Upper lobe of right lung (tissue), 1 donor: ENCODE data around the gene C1RL. TPM values are rescaled to one million over a fixed set of nuclear protein-coding genes. Genes with fewer than 3 reads are reported as not detected.

Source experiments
- ATAC-seq: fragments of 200-7000 bp; cut with Tn5 transposase; one replicate; pipeline ENCODE4 v1.9.1; 2020; ENCODE audit warnings: mild to moderate bottlenecking, moderate library complexity
- DNase-seq: peaks from one replicate; pipeline ENCODE4 v3.0.0-alpha.2; 2020
- H3K27ac ChIP-seq: fragments of 200-600 bp; one replicate; pipeline ENCODE4 v1.8.0; 2022
- H3K27me3 ChIP-seq: fragments of 200-600 bp; one replicate; pipeline ENCODE4 v1.8.0; 2022; ENCODE audit warnings: mild to moderate bottlenecking
- H3K36me3 ChIP-seq: fragments of 200-600 bp; one replicate; pipeline ENCODE4 v1.8.0; 2022
- H3K4me1 ChIP-seq: fragments of 200-600 bp; one replicate; pipeline ENCODE4 v1.8.0; 2022
- H3K4me3 ChIP-seq: fragments of 200-600 bp; one replicate; pipeline ENCODE4 v1.8.0; 2022; ENCODE audit warnings: mild to moderate bottlenecking
- H3K9me3 ChIP-seq: fragments of 200-600 bp; one replicate; pipeline ENCODE4 v1.8.0; 2022
- intact Hi-C: fragments of 100-400 bp; cut with DNase I; formaldehyde crosslinking; loops from one replicate; pipeline ENCODE4 v1.11.0; 2022
- total RNA-seq: library from RNA; stranded (reverse); fragmentation: NEBNext Ultra II Directional; extraction: Animal tissue kit (Norgen Biotek cat#: 25700); gene quantifications from one replicate; pipeline ENCODE4 v1.2.1, GENCODE V29; 2021
- TF ChIP-seq, protein P1 (sequence below): fragments of 200-600 bp; IDR thresholded peaks from one replicate; pipeline ENCODE4 v1.8.0; 2022; ENCODE audit warnings: antibody characterized with exemption
- donor health status: DM: no; HTN: yes; CAD: no; lungs with severe emphysema.

Gene C1RL
- total RNA-seq, 1 donor from 2014 or later, result 91.6 TPM

DNA sequence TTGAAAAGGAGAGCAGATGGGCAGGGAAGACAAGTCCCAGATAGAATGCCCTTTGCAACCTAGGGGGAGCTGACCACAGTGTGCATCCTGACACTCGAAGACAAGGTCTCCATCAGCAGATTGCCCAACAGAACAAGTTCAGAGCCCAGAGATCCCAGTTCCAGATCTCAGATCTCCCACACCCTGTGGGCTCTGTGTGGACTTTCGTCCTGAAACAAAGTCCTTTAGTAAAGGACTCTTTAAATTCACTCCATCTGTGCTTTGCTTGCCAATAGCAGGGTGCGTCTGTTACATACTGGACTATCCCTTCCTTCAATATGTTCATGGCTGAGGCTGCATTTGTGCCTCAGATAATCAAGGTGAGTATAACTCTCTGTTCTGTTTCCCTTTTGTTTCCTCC, 8.7 kb upstream of the C1RL start:
- H3K4me3 ChIP-seq, result no peak overlapping the region
- TF ChIP-seq, protein P1, sequence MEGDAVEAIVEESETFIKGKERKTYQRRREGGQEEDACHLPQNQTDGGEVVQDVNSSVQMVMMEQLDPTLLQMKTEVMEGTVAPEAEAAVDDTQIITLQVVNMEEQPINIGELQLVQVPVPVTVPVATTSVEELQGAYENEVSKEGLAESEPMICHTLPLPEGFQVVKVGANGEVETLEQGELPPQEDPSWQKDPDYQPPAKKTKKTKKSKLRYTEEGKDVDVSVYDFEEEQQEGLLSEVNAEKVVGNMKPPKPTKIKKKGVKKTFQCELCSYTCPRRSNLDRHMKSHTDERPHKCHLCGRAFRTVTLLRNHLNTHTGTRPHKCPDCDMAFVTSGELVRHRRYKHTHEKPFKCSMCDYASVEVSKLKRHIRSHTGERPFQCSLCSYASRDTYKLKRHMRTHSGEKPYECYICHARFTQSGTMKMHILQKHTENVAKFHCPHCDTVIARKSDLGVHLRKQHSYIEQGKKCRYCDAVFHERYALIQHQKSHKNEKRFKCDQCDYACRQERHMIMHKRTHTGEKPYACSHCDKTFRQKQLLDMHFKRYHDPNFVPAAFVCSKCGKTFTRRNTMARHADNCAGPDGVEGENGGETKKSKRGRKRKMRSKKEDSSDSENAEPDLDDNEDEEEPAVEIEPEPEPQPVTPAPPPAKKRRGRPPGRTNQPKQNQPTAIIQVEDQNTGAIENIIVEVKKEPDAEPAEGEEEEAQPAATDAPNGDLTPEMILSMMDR, result no peak
- intact Hi-C loops, result loop anchor here (10.0 kb wide), 1 partner anchor 153 kb away; no protein-coding TSS in a partner anchor

DNA sequence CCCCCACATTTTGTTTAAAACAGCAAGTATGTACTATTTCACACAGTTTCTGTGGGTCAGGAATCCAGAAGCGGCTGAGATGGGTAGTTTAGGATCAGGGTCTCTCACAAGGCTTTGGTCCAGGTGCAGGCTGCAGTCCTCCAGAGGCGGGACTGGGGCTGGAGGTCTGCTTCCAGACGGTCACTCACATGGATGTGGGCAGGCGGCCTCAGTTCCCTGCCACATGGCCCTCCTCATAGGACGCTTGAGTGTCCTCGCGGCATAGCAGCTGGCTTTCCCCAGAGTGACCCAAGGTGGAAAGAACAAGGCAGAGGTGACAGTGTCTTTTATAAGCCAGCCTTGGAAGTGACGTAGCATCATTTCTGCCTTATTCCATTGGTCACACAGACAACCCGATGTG, 7.9 kb upstream of the C1RL start:
- DNase-seq, result peak; percentile 41
- ATAC-seq, result no peak
- Histone ChIP-seq H3K36me3 (peaks cover 17% of the 10 kb centered on the region), H3K4me1 (peaks cover 11% of the 10 kb centered on the region), H3K9me3 (no peaks in the 10 kb centered on the region), H3K27me3 (no peaks in the 10 kb centered on the region), H3K4me3 (no peak overlapping the region), H3K27ac (no peak overlapping the region)
- intact Hi-C loops, result loop anchor here (10.0 kb wide), 1 partner anchor 152 kb away; no protein-coding TSS in a partner anchor
- TF ChIP-seq, protein P1, result no peak

More for the DNA sequence above, 8.7 kb upstream of the C1RL start:
- Histone ChIP-seq H3K4me1 (peaks cover 9% of the 10 kb centered on the region), H3K27ac (no peak overlapping the region), H3K27me3 (no peaks in the 10 kb centered on the region), H3K9me3 (no peaks in the 10 kb centered on the region), H3K36me3 (peaks cover 17% of the 10 kb centered on the region)
- no peak for DNase-seq
- no peak for ATAC-seq

DNA sequence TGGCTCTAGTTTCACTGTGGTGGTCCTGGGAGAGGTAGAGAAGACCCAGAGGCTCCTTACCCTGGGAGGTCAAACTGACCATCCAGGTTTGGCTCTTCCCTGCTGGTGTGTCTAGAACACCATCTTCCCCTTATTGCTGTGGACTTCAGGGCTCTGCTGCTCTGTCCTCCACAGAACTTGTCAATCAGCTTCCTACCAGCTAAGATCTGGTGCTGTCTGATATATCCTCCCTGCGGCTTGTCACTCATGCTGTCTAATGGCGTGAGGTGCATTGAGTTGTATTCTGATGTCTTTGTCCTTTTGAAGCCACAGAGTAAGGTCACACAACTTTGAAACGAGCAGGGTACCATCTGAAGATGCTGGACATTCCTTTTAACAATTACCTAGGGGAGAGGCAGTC, 7.2 kb upstream of the C1RL start:
- Histone ChIP-seq H3K36me3 (peaks cover 17% of the 10 kb centered on the region), H3K9me3 (no peaks in the 10 kb centered on the region), H3K27me3 (no peaks in the 10 kb centered on the region), H3K27ac (no peak overlapping the region), H3K4me3 (no peak overlapping the region), H3K4me1 (peaks cover 11% of the 10 kb centered on the region)
- DNase-seq, result peak; percentile 1
- ATAC-seq, result no peak
- TF ChIP-seq, protein P1, result no peak
- intact Hi-C loops, result loop anchor here (10.0 kb wide), 1 partner anchor 151 kb away; no protein-coding TSS in a partner anchor

DNA sequence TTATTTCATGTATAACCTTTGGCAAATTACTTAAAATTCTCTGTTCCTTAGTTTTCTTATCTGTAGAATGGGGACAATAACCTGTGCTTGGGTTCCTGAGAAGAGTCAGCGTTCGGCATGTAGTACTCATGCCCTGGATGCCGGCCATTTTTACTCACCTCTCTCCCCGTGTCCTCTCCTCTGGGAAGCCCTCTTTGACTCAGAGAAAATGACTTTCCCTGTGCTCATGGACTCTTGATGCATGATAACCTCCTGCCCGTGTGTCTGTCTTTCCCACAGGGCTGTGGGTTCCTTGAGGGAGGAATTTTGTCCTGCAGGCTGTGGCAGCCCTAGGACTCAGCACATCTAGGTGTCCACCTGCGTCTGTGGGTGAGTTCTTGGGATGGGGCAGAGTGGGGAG, 5.8 kb upstream of the C1RL start:
- H3K9me3 ChIP-seq, result no peaks in the 10 kb centered on the region
- DNase-seq (no peak), ATAC-seq (no peak)
- no peak overlapping the region for H3K4me3 ChIP-seq
- peaks cover 13% of the 10 kb centered on the region for H3K4me1 ChIP-seq
- TF ChIP-seq, protein P1, result no peak
- no peak overlapping the region for H3K27ac ChIP-seq
- H3K27me3 ChIP-seq, result no peaks in the 10 kb centered on the region
- peaks cover 17% of the 10 kb centered on the region for H3K36me3 ChIP-seq
- intact Hi-C loops, result loop anchor here (10.0 kb wide), 1 partner anchor 150 kb away; no protein-coding TSS in a partner anchor

DNA sequence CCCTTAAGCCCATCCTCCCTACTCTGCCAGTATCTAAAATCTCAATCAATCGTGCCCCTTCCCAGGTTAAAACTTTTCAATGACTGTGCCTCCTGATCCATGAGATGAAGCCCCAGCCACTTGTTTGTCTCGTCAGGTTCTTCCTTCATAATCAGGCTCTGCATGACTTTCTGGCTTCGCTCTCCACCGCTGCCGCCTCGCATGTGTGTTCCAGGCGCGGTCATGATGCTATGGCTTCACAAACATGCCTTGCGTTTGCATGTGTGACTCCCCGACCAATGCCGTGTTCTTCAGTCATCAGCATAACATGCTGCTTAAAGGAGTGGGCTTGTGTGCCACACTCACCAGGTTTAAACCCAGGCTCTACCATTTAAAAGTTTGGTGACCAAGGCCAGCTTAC, 5.0 kb upstream of the C1RL start:
- peaks cover 17% of the 10 kb centered on the region for H3K36me3 ChIP-seq
- peak; percentile 29 for DNase-seq
- no peaks in the 10 kb centered on the region for H3K9me3 ChIP-seq
- H3K4me1 ChIP-seq, result peaks cover 20% of the 10 kb centered on the region
- intact Hi-C loops, result loop anchor here (10.0 kb wide), 1 partner anchor 149 kb away; no protein-coding TSS in a partner anchor
- TF ChIP-seq, protein P1, result no peak
- no peak overlapping the region for H3K4me3 ChIP-seq
- no peak overlapping the region for H3K27ac ChIP-seq
- H3K27me3 ChIP-seq, result no peaks in the 10 kb centered on the region
- no peak for ATAC-seq

DNA sequence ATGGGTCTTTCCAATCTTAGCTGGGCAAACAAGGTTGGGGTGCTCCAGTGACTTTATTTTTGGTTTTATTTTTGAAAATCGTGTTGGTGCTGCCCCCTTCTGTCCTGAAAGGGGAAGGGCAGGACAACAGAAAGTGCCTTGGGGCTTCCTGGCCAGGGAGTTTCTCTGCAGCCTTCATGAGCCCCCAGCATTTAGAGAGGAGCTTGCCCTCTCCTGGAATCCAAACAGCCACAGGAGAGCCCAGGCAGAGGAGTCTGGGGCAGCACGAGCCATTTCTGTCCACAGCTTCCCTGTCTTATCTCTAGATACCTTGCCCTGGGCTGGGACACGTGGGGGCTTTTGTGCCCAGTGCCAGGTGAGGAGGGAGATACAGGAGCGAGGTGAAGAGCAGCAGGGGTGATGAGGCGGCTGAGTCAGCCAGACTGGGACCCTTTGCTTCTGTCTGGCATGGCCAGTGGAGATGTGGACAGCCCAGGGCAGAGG, 4.4 kb upstream of the C1RL start:
- Histone ChIP-seq H3K9me3 (no peaks in the 10 kb centered on the region), H3K4me3 (no peak overlapping the region), H3K27me3 (no peaks in the 10 kb centered on the region), H3K27ac (no peak overlapping the region), H3K4me1 (peaks cover 20% of the 10 kb centered on the region), H3K36me3 (peaks cover 16% of the 10 kb centered on the region)
- ATAC-seq (peak; percentile 38), DNase-seq (peak; percentile 52)
- TF ChIP-seq, protein P1, result peak; percentile 89
- intact Hi-C loops, result loop anchor here (10.0 kb wide), 1 partner anchor 149 kb away; no protein-coding TSS in a partner anchor
